ENCODE data around the gene RAPGEF2.

GRCh38 chr4:159158083-159158617 lies 55.3 kb downstream of the RAPGEF2 start:
- no peak for TF ChIP-seq CTCF (IDR thresholded peaks at IDR 0.05)
- TF ChIP-seq POLR2A (IDR thresholded peaks at IDR 0.05), result no peak

Measured in stomach (tissue), 4 donors.